Activated CD8-positive, alpha-beta T cell treated with anti-CD3 and anti-CD28 coated beads, Interleukin-2, amount 10 ng/mL, durations not matched to agents 7 days and 5 days (primary cell): ENCODE data around the gene NUB1. TPM values are rescaled to one million over a fixed set of nuclear protein-coding genes. Genes with fewer than 3 reads are reported as not detected.

Experiments
- ATAC-seq: fragments of 150-1000 bp; cut with Tn5 transposase; one replicate; pipeline ENCODE4 v1.10.0; 2021; ENCODE audit warnings: moderate library complexity
- CTCF ChIA-PET: fragments of 350-600 bp; sonication (Branson Sonifier 250); formaldehyde crosslinking; loops from one replicate; lab custom pipeline; 2021; ENCODE audit warnings: antibody characterized with exemption; lab: Charles Lee
- POLR2A ChIA-PET: fragments of 350-600 bp; sonication (Branson Sonifier 250); formaldehyde crosslinking; loops from one replicate; lab custom pipeline; 2021; ENCODE audit warnings: antibody characterized with exemption; lab: Charles Lee
- DNase-seq: peaks from one replicate; pipeline ENCODE4 v3.0.0-alpha.2; 2020
- H3K27ac Mint-ChIP-seq: one replicate; pipeline ENCODE4 v1.8.0; 2021; ENCODE audit warnings: mild to moderate bottlenecking, mixed read lengths
- H3K27me3 Mint-ChIP-seq: one replicate; pipeline ENCODE4 v1.8.0; 2021; ENCODE audit warnings: low read depth, mixed read lengths
- H3K36me3 Mint-ChIP-seq: one replicate; pipeline ENCODE4 v1.8.0; 2021; ENCODE audit warnings: low read depth, mixed read lengths
- H3K4me1 Mint-ChIP-seq: one replicate; pipeline ENCODE4 v1.8.0; 2021; ENCODE audit warnings: low read depth, mixed read lengths
- H3K4me3 Mint-ChIP-seq: one replicate; pipeline ENCODE4 v1.8.0; 2021; ENCODE audit warnings: mild to moderate bottlenecking, mixed read lengths
- H3K9me3 Mint-ChIP-seq: one replicate; pipeline ENCODE4 v1.8.0; 2022; ENCODE audit warnings: mixed read lengths; ENCODE audit not compliant: insufficient read depth
- total RNA-seq, 2 experiments: library from RNA; stranded (reverse); gene quantifications; one replicate each; pipeline ENCODE4 v1.2.3, GENCODE V29; 2021

The NUB1 gene
- total RNA-seq, 2 experiments from 2014 or later: 59.0 to 59.2 TPM

- peaks cover 7% of the 10 kb centered on the region for H3K36me3 Mint-ChIP-seq
- no peaks in the 10 kb centered on the region for H3K27me3 Mint-ChIP-seq
- H3K27ac Mint-ChIP-seq: no peak overlapping the region
- H3K4me3 Mint-ChIP-seq: no peak overlapping the region
- H3K9me3 Mint-ChIP-seq: peaks cover 8% of the 10 kb centered on the region
- CTCF ChIA-PET: interaction anchor here (1.0 to 2.9 kb wide), 5 partner anchors 9 to 34 kb away, joined by 3 to 20 read pairs (median 7); no protein-coding TSS in a partner anchor
- POLR2A ChIA-PET: interaction anchor here (0.6 to 1.0 kb wide), 2 partner anchors 15 to 20 kb away, joined by 3 read pairs; no protein-coding TSS in a partner anchor
- DNase-seq (no peak), ATAC-seq (no peak)
- H3K4me1 Mint-ChIP-seq: peaks cover under 1% of the 10 kb centered on the region
Observed at GRCh38 chr7:151334628-151335027, 7.0 kb upstream of the NUB1 start.

GRCh38 chr7:151336027-151336708, 5.4 kb upstream of the NUB1 start:
- H3K27me3 Mint-ChIP-seq: no peaks in the 10 kb centered on the region
- no peak overlapping the region for H3K4me3 Mint-ChIP-seq
- peaks cover 8% of the 10 kb centered on the region for H3K9me3 Mint-ChIP-seq
- ChIA-PET POLR2A (no interaction called here), CTCF (interaction anchor here (2.9 kb wide), 1 partner anchor 21 kb away, joined by 20 read pairs; no protein-coding TSS in a partner anchor)
- ATAC-seq (no peak), DNase-seq (no peak)
- no peak overlapping the region for H3K27ac Mint-ChIP-seq
- peaks cover 15% of the 10 kb centered on the region for H3K4me1 Mint-ChIP-seq
- H3K36me3 Mint-ChIP-seq: peaks cover 10% of the 10 kb centered on the region

DNA sequence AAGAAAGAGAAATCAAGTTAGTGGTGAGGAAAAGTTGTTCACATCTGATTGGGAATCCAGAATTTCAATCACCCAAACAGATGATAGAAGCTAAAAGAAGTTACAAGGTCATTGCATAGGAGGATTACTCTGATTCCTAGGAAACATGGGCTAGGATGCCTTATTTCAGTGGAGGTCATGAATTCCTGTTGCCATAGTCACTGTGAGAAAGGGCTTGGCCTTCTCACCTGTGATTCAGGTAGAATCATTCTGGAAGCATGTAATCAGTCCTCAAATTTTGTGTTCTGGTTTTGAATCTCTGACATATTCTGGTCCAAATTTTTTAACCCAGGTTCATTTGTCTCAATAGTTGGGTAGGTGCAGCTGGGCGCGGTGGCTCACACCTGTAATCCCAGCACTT, 4.3 kb upstream of the NUB1 start:
- Mint-ChIP-seq H3K27me3 (no peaks in the 10 kb centered on the region), H3K36me3 (peaks cover 12% of the 10 kb centered on the region), H3K27ac (no peak overlapping the region), H3K4me1 (peaks cover 18% of the 10 kb centered on the region), H3K4me3 (no peak overlapping the region), H3K9me3 (peaks cover 8% of the 10 kb centered on the region)
- DNase-seq: no peak
- no peak for ATAC-seq
- CTCF ChIA-PET: interaction anchor here (0.8 to 7.8 kb wide), 2 partner anchors 20 to 22 kb away, joined by 3 to 108 read pairs; no protein-coding TSS in a partner anchor
- POLR2A ChIA-PET: interaction anchor here (1.5 kb wide), 1 partner anchor 13 kb away, joined by 3 read pairs; no protein-coding TSS in a partner anchor

GRCh38 chr7:151338809-151339208, 2.8 kb upstream of the NUB1 start:
- CTCF ChIA-PET: interaction anchor here (1.0 to 7.8 kb wide), 4 partner anchors 8 to 109 kb away, joined by 3 to 108 read pairs (median 40); no protein-coding TSS in a partner anchor
- Mint-ChIP-seq H3K27me3 (no peaks in the 10 kb centered on the region), H3K9me3 (peaks cover 8% of the 10 kb centered on the region), H3K27ac (no peak overlapping the region), H3K4me3 (no peak overlapping the region), H3K4me1 (peaks cover 27% of the 10 kb centered on the region), H3K36me3 (peaks cover 17% of the 10 kb centered on the region)
- DNase-seq: no peak
- POLR2A ChIA-PET: interaction anchor here (1.5 to 4.8 kb wide), 2 partner anchors 12 to 13 kb away, joined by 3 to 58 read pairs; no protein-coding TSS in a partner anchor
- no peak for ATAC-seq

DNA sequence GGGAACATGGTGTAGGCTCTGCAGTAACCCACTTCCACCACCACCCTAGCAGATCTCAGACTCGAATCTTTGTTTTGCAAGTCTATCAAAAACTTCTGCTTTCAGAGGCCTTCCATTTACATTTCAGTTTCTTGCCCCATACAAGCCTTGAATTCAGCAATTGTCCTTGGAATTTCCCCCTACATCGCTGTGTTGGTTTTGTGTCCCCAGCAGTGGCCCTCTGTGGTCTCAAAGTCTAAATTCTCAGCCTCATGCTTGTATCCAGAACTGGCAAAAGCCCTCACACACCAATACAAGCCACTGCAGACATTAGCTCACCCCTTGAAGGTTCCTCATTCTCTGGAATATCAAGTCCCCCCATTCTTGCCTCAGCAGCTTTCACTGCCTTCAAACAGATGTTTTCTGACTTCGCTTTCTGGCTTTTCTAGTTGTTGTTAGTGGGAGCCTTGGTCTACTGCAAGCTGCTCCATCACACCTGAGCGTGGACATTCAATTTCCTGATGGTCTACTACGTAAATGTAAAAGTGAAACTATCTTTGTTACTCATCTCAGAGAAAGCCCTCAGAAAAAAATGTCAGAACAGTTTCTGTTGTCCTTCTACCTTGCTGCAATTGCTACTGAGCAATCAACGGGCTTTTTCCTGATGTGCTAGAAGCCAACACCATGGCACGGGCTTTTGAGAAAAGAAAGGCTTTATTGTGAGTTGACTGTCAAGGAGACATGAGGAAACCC, 1.8 kb upstream of the NUB1 start:
- Mint-ChIP-seq H3K27ac (peak overlapping the region; percentile 89), H3K9me3 (peaks cover 8% of the 10 kb centered on the region), H3K4me3 (peak overlapping the region; percentile 83), H3K36me3 (peaks cover 17% of the 10 kb centered on the region), H3K4me1 (peaks cover 27% of the 10 kb centered on the region), H3K27me3 (no peaks in the 10 kb centered on the region)
- DNase-seq (peak; percentile 45), ATAC-seq (peak; percentile 26)
- POLR2A ChIA-PET: interaction anchor here (0.9 to 4.8 kb wide), 3 partner anchors 12 to 312 kb away, joined by 3 to 58 read pairs (median 3); partner anchors contain the start of gene ABCB8
- CTCF ChIA-PET: interaction anchor here (1.0 to 7.8 kb wide), 7 partner anchors 9 to 109 kb away, joined by 3 to 108 read pairs (median 4); no protein-coding TSS in a partner anchor

GRCh38 chr7:151340794-151341356, 737 bp upstream of the NUB1 start:
- ATAC-seq (no peak), DNase-seq (no peak)
- Mint-ChIP-seq H3K36me3 (peaks cover 25% of the 10 kb centered on the region), H3K9me3 (peaks cover 8% of the 10 kb centered on the region), H3K27ac (peak overlapping the region; percentile 67), H3K27me3 (no peaks in the 10 kb centered on the region), H3K4me1 (peaks cover 29% of the 10 kb centered on the region), H3K4me3 (peak overlapping the region; percentile 83)
- POLR2A ChIA-PET: interaction anchor here (0.6 to 4.8 kb wide), 8 partner anchors 9 to 540 kb away, joined by 3 to 58 read pairs (median 3); partner anchors contain the start of genes ABCB8 and TMEM176A
- CTCF ChIA-PET: interaction anchor here (0.9 to 7.8 kb wide), 9 partner anchors 8 to 108 kb away, joined by 3 to 108 read pairs (median 4); no protein-coding TSS in a partner anchor

DNA sequence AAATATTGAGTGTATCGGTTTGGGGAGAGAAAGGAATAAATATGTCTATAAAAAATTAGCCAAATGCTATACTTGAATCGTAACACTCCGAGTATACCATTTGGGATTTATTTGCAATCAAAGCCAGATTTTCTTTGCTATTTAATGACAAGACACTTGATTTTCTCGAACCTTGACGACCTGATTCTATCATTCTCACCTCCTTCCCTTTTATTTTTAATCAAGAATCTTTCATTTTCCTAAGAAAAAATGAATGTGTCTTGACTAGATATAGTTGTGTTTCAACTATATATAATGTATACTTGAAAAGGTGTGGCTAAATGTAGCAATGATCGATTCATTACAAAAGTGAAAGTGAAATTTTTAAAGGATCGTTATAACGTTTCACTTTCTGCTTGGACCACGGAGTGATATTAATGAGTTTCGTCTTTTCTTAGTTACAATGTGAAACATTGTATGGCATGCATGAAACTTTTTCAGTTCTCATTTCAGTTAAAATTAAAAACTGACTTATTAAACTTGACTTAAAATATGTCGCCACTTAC, 562 bp downstream of the NUB1 start:
- Mint-ChIP-seq H3K4me3 (peak overlapping the region; percentile 83), H3K27me3 (no peaks in the 10 kb centered on the region), H3K27ac (peak overlapping the region; percentile 84), H3K4me1 (peaks cover 31% of the 10 kb centered on the region), H3K36me3 (peaks cover 37% of the 10 kb centered on the region), H3K9me3 (peaks cover 8% of the 10 kb centered on the region)
- ChIA-PET POLR2A (interaction anchor here (0.9 to 4.8 kb wide), 3 partner anchors 10 to 115 kb away, joined by 3 to 58 read pairs (median 5); partner anchors contain the start of gene ABCF2), CTCF (interaction anchor here (1.2 to 7.8 kb wide), 7 partner anchors 9 to 106 kb away, joined by 3 to 108 read pairs (median 7); no protein-coding TSS in a partner anchor)
- ATAC-seq: peak; percentile 62
- DNase-seq: no peak

GRCh38 chr7:151342811-151343210, 1.2 kb downstream of the NUB1 start:
- peak; percentile 41 for DNase-seq
- ChIA-PET CTCF (interaction anchor here (1.0 to 7.8 kb wide), 4 partner anchors 9 to 97 kb away, joined by 3 to 108 read pairs (median 40); no protein-coding TSS in a partner anchor), POLR2A (interaction anchor here (0.6 to 4.8 kb wide), 2 partner anchors 9 to 114 kb away, joined by 3 to 58 read pairs; no protein-coding TSS in a partner anchor)
- no peak for ATAC-seq
- H3K36me3 Mint-ChIP-seq: peaks cover 39% of the 10 kb centered on the region
- H3K4me1 Mint-ChIP-seq: peaks cover 34% of the 10 kb centered on the region
- H3K9me3 Mint-ChIP-seq: peaks cover 8% of the 10 kb centered on the region
- no peaks in the 10 kb centered on the region for H3K27me3 Mint-ChIP-seq
- peak overlapping the region; percentile 84 for H3K27ac Mint-ChIP-seq
- peak overlapping the region; percentile 83 for H3K4me3 Mint-ChIP-seq

DNA sequence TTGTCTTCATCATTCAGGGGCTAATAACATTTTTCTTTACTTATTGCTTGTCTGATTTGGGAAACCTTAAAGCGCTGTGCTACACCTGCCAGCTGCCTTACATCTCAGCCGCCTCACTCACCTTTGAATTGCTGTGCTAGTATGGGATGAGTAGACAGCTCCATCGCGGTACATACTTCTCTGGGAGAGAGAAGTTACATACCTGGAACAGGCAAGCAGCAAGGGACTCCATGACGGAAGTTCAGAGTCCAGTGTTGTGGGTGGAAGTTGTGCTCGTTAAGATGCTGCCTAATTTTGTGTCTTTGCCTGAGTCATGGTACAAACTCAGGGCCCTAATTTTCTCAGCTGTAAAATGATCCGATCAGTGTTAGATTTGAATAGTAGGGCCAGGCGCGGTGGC, 1.9 kb downstream of the NUB1 start:
- no peak for DNase-seq
- ATAC-seq: no peak
- Mint-ChIP-seq H3K4me1 (peaks cover 37% of the 10 kb centered on the region), H3K36me3 (peaks cover 44% of the 10 kb centered on the region), H3K4me3 (peak overlapping the region; percentile 83), H3K9me3 (peaks cover 8% of the 10 kb centered on the region), H3K27me3 (no peaks in the 10 kb centered on the region), H3K27ac (peak overlapping the region; percentile 68)
- ChIA-PET CTCF (interaction anchor here (0.7 to 7.8 kb wide), 5 partner anchors 8 to 100 kb away, joined by 3 to 108 read pairs (median 4); no protein-coding TSS in a partner anchor), POLR2A (interaction anchor here (0.6 to 4.8 kb wide), 2 partner anchors 8 to 115 kb away, joined by 3 to 58 read pairs; no protein-coding TSS in a partner anchor)

DNA sequence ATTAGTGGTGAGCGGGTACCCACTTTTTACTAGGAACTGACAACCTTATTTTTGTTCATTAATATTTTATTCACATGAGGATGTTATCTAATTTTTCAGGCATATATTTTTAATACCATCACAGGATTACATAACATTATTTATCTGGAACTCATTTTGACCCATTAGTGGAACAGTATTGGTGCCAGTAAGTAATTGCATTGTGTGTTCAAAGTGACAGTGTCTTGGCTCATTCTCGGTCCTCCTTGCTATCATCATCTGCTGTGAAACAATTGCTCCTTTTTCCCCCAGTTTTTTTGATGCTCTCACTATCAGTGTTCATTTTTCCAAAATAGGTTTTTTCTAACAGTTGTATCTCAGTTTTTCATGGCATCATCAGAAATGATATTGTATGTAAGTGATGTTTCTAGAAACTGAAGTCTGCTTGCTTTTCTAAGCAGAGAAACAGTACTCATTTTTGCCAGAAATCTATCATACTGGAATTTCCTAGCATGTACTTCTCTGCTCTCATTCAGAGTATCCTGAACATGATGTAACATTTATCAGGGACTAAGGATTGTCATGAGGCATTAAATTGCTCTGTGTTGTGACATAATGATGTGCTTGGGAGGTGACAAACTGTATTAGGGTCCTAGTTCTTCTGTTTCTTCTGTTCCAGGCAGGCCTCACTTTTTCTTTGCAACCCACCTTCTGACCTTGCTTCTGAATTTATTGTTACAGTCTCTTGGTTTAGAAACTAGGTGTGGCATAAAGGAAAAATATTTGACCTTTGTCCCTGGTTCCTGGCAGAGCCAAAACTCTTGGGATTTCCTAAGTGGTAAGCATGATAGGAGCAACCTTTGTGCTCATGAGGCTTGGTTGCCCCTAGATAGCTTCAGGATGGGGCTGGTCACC, 4.2 kb downstream of the NUB1 start:
- DNase-seq (no peak), ATAC-seq (no peak)
- Mint-ChIP-seq H3K4me1 (peaks cover 37% of the 10 kb centered on the region), H3K36me3 (peaks cover 47% of the 10 kb centered on the region), H3K4me3 (no peak overlapping the region), H3K27me3 (no peaks in the 10 kb centered on the region), H3K27ac (no peak overlapping the region), H3K9me3 (no peaks in the 10 kb centered on the region)
- POLR2A ChIA-PET: no interaction called here
- CTCF ChIA-PET: interaction anchor here (0.8 to 1.3 kb wide), 2 partner anchors 31 to 40 kb away, joined by 3 to 4 read pairs; no protein-coding TSS in a partner anchor
